Suprapubic skin (tissue), 4 donors: ENCODE data around the gene PITX1.

Experiments used
- CTCF ChIP-seq, 2 donors: fragments of 200-600 bp in 1 of 2; fragments of 450-650 bp in 1 of 2; sonication (generic) in 1 of 2; IDR thresholded peaks; one replicate each; pipeline ENCODE4 v1.5.1; 2016 to 2019; ENCODE audit warnings: antibody characterized with exemption in 2 of 2, mild to moderate bottlenecking in 1 of 2, moderate library complexity in 1 of 2
- EP300 ChIP-seq: sonication (generic); formaldehyde crosslinking; IDR thresholded peaks from one replicate; pipeline ENCODE4 v1.6.1; 2017; ENCODE audit warnings: antibody characterized with exemption
- POLR2A ChIP-seq, 2 donors: fragments of 450-650 bp; IDR thresholded peaks; one replicate each; pipeline ENCODE4 v1.6.1; 2017; ENCODE audit warnings: antibody characterized with exemption in 2 of 2, mild to moderate bottlenecking in 2 of 2, moderate library complexity in 2 of 2
- POLR2AphosphoS5 ChIP-seq, 3 donors: sonication (generic); formaldehyde crosslinking; IDR thresholded peaks; one replicate each; pipeline ENCODE4 v1.6.1; 2017; ENCODE audit warnings: antibody characterized with exemption in 3 of 3

DNA sequence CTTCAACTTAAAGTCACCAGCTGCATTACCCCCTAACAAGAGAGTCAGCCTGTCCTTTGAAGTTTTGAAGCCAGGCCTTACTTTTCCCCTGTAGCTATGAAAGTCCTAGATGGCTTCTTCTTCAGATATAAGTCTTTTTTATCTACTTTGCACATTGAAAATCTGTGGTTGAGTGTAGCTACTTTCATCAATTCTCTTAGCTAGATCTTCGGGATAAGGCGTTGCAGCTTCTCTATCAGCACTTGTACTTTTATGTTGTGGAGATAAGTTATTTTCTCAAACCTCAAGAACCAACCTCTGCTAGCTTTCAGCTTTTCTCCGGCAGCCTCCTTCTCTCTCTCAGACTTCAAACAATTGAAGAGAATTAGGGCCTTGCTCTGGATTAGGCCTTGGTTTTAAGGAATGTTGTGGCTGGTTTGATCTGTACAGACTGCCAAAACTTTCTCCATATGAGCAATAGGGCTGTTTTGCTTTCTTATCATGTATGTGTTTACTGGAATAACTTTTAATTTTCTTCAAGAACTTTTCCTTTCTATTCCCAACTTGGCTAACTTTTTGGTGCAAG is 44.7 kb downstream of the PITX1 start:
- TF ChIP-seq CTCF (IDR thresholded peaks at IDR 0.05) (no peak), POLR2A (IDR thresholded peaks at IDR 0.05) (no peak), EP300 (no peak), POLR2AphosphoS5 (IDR thresholded peaks at IDR 0.05) (no peak)
